Measurements from ENCODE around the gene PLAAT3.

GRCh38 chr11:63537293-63538101, 76.7 kb downstream of the PLAAT3 start:
- TF ChIP-seq CTCF (IDR thresholded peaks at IDR 0.05) (no peak), POLR2A (IDR thresholded peaks at IDR 0.05) (no peak)

All from heart left ventricle (tissue), 13 donors.